ENCODE results near the gene SRGAP2C.
"Not testable (repeated sequence)": the region's sequence is repeated elsewhere in the genome, so short reads cannot be mapped to it uniquely, and the experiment has no call there.

SRGAP2C gene

DNA sequence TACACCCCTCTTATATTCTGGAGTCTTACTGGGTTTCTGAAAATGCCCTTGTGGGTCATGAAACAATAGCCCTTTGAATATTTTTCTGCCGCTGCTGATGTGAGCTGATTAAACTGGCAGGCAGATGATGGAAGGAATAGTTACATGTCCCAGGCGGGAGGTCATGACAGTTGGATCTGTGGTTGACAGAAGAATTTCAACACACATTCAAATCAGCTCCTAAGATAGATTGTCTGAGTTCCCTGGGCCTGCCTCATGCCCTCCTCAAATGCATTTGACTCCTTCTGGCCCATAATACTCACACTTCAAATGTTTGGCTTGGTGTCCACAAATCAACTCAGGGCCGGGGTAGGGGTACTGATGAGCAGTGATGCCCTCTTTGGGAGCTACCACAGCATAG lies 161.9 kb downstream of the SRGAP2C start:
- not testable (repeated sequence) for H3K27me3 ChIP-seq (ENCODE audit: low read length); H3K4me2 ChIP-seq (ENCODE audit: low read depth, low read length, poor library complexity, severe bottlenecking)

DNA sequence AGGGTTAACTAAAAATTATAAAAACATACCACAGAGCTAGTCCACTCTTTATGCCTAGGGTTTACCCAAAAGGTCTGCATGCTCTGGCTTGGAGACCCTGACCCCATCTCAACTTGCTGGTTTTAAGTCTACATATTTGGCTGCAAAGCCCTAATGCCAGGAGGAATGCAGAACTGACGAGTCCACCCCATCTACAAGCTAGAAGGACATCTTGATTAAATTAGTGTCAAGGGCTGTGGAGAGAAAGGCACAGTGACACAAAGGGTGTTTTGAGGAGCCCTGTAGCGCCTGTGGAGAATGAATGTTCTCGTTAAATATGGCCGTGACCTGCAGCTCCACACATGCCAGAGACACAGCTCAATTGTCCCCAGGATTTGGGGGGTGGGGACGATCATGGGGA lies 162.7 kb downstream of the SRGAP2C start:
- not testable (repeated sequence) for H3F3A ChIP-seq (ENCODE audit: insufficient read depth); H3K4me3 ChIP-seq (ENCODE audit: insufficient read depth, low read length, poor library complexity, severe bottlenecking); H3K27me3 ChIP-seq (ENCODE audit: low read length); H3K9ac ChIP-seq (ENCODE audit: low read length); H2AFZ ChIP-seq (ENCODE audit: low read depth, low read length, severe bottlenecking); H3K9me3 ChIP-seq (ENCODE audit: insufficient read depth, low read length); H3K9me2 ChIP-seq (replicated peaks; ENCODE audit: insufficient read depth, low read length); H3K4me2 ChIP-seq (ENCODE audit: low read depth, low read length, poor library complexity, severe bottlenecking); H3K36me3 ChIP-seq (ENCODE audit: low read length); H3K79me2 ChIP-seq (ENCODE audit: insufficient read depth, low read length); H3K27ac ChIP-seq (ENCODE audit: low read depth, low read length); H4K20me1 ChIP-seq (ENCODE audit: low read depth, low read length)

More for the DNA sequence above, 161.9 kb downstream of the SRGAP2C start:
- H3K27ac ChIP-seq (ENCODE audit: low read depth, low read length); H2AFZ ChIP-seq (ENCODE audit: low read depth, low read length, severe bottlenecking); H3K9me2 ChIP-seq (replicated peaks; ENCODE audit: insufficient read depth, low read length); H3K4me3 ChIP-seq (ENCODE audit: insufficient read depth, low read length, poor library complexity, severe bottlenecking); H3F3A ChIP-seq (ENCODE audit: insufficient read depth); H3K9me3 ChIP-seq (ENCODE audit: insufficient read depth, low read length); H3K79me2 ChIP-seq (ENCODE audit: insufficient read depth, low read length); H4K20me1 ChIP-seq (ENCODE audit: low read depth, low read length); H3K36me3 ChIP-seq (ENCODE audit: low read length); H3K9ac ChIP-seq (ENCODE audit: low read length): not testable (repeated sequence)

GRCh38 chr1:121348115-121348514 lies 163.3 kb downstream of the SRGAP2C start:
- not testable (repeated sequence) for H3K4me3 ChIP-seq (ENCODE audit: insufficient read depth, low read length, poor library complexity, severe bottlenecking); H3K9me2 ChIP-seq (replicated peaks; ENCODE audit: insufficient read depth, low read length)

DNA sequence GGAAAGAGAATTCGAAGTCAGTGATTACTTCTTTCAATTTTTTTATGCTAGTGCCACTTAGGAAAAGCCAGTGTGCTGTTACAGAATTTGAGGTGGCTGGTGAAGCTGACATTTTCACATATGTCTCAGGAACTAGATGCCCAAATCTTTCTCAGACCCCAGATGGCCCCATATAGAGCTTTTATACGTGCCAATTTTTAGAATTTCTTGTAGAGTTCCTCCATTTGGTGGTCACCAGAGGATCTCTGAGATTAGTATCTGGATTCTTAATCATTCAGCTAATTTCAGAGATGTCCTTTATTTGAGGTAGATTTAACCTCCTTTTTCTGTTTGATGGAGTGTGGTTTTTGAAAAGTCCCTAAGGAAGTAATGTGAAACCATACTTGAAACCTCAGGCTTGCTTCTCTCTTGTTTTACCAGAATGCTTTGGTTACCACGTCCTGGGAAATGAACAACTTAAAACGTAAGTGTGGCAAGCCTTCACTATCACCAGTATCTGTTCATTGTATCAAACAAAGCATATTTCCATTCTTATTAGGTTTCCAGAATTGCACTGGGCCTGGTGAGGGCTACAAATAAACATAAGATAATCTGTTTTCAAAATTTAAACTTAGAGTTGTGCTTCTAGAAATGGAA lies 164.7 kb downstream of the SRGAP2C start:
- not testable (repeated sequence) for H3K79me2 ChIP-seq (ENCODE audit: insufficient read depth, low read length); H3K36me3 ChIP-seq (ENCODE audit: low read length); H2AFZ ChIP-seq (ENCODE audit: low read depth, low read length, severe bottlenecking); H4K20me1 ChIP-seq (ENCODE audit: low read depth, low read length); H3K4me2 ChIP-seq (ENCODE audit: low read depth, low read length, poor library complexity, severe bottlenecking); H3K27me3 ChIP-seq (ENCODE audit: low read length); H3K9me3 ChIP-seq (ENCODE audit: insufficient read depth, low read length); H3F3A ChIP-seq (ENCODE audit: insufficient read depth); H3K27ac ChIP-seq (ENCODE audit: low read depth, low read length); H3K9ac ChIP-seq (ENCODE audit: low read length); H3K9me2 ChIP-seq (replicated peaks; ENCODE audit: insufficient read depth, low read length); H3K4me3 ChIP-seq (ENCODE audit: insufficient read depth, low read length, poor library complexity, severe bottlenecking)

More at GRCh38 chr1:121348115-121348514, 163.3 kb downstream of the SRGAP2C start:
- H3K36me3 ChIP-seq (ENCODE audit: low read length); H3K79me2 ChIP-seq (ENCODE audit: insufficient read depth, low read length); H3F3A ChIP-seq (ENCODE audit: insufficient read depth); H3K27me3 ChIP-seq (ENCODE audit: low read length); H3K9me3 ChIP-seq (ENCODE audit: insufficient read depth, low read length); H3K9ac ChIP-seq (ENCODE audit: low read length); H2AFZ ChIP-seq (ENCODE audit: low read depth, low read length, severe bottlenecking); H3K27ac ChIP-seq (ENCODE audit: low read depth, low read length); H4K20me1 ChIP-seq (ENCODE audit: low read depth, low read length); H3K4me2 ChIP-seq (ENCODE audit: low read depth, low read length, poor library complexity, severe bottlenecking): not testable (repeated sequence)

DNA sequence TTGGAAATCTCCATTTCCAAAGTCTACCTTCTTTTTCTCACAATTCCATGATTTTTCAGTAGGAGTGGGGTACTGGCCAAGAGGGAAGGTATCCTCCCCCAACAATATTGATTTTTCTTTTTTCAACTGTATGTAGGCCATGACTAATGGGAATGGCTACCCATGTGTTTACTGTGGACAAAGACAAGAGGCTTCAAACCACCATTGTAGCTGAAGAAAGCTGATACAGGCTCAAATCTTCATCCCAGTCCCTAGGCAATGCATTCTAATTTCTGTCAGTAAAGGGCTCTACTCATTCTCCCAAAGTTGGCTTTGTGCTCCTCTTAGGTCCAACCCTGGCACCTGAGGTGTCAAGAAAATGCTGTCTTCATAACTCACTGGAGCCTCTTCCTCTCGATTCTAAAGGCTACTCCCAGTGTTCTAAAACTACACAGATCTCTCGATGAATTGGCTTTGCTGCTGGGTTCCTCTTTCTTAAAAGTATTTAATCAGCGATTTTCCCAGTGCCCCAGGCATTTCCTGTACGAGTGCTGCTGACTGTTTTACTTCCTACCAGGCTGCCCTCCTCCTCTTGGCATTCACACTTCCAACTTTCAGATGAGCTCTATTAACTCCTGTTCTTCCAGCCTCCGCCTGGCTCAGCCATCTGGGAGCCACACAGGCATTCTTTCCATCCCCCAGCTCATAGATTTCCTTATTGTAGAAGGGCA lies 171.1 kb downstream of the SRGAP2C start:
- H3K9me2 ChIP-seq (replicated peaks; ENCODE audit: insufficient read depth, low read length); H3K36me3 ChIP-seq (ENCODE audit: low read length); H3K9ac ChIP-seq (ENCODE audit: low read length); H3K9me3 ChIP-seq (ENCODE audit: insufficient read depth, low read length); H3F3A ChIP-seq (ENCODE audit: insufficient read depth); H3K79me2 ChIP-seq (ENCODE audit: insufficient read depth, low read length); H3K27ac ChIP-seq (ENCODE audit: low read depth, low read length); H2AFZ ChIP-seq (ENCODE audit: low read depth, low read length, severe bottlenecking); H3K4me2 ChIP-seq (ENCODE audit: low read depth, low read length, poor library complexity, severe bottlenecking); H3K27me3 ChIP-seq (ENCODE audit: low read length); H3K4me3 ChIP-seq (ENCODE audit: insufficient read depth, low read length, poor library complexity, severe bottlenecking); H4K20me1 ChIP-seq (ENCODE audit: low read depth, low read length): not testable (repeated sequence)

DNA sequence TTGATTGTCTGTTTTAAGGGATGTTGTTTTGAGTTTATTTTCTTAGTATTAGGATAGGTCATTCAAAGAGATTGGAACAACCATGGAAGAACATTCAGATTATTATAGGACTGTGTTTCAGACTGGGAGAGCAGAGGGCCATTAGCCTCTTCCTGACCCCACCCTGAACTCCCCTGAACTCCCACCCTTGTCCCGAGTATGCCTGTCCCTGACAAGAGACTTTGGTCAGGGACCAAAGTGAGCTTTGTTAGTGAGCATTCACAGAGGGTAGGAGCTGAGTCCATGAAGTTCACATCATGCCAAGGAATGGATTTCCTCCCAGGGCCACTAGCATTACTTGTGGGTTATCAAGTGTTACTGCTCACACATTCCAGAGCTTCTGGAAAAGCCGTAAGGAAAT lies 172.0 kb downstream of the SRGAP2C start:
- not testable (repeated sequence) for H3K27me3 ChIP-seq (ENCODE audit: low read length); H3K79me2 ChIP-seq (ENCODE audit: insufficient read depth, low read length); H3K4me2 ChIP-seq (ENCODE audit: low read depth, low read length, poor library complexity, severe bottlenecking); H3K9ac ChIP-seq (ENCODE audit: low read length); H2AFZ ChIP-seq (ENCODE audit: low read depth, low read length, severe bottlenecking); H3K9me3 ChIP-seq (ENCODE audit: insufficient read depth, low read length); H3K36me3 ChIP-seq (ENCODE audit: low read length); H3K27ac ChIP-seq (ENCODE audit: low read depth, low read length); H3K4me3 ChIP-seq (ENCODE audit: insufficient read depth, low read length, poor library complexity, severe bottlenecking); H3F3A ChIP-seq (ENCODE audit: insufficient read depth); H4K20me1 ChIP-seq (ENCODE audit: low read depth, low read length); H3K9me2 ChIP-seq (replicated peaks; ENCODE audit: insufficient read depth, low read length)

- H3K4me2 ChIP-seq (ENCODE audit: low read depth, low read length, poor library complexity, severe bottlenecking); H3F3A ChIP-seq (ENCODE audit: insufficient read depth); H3K79me2 ChIP-seq (ENCODE audit: insufficient read depth, low read length); H2AFZ ChIP-seq (ENCODE audit: low read depth, low read length, severe bottlenecking); H3K9ac ChIP-seq (ENCODE audit: low read length); H4K20me1 ChIP-seq (ENCODE audit: low read depth, low read length); H3K4me3 ChIP-seq (ENCODE audit: insufficient read depth, low read length, poor library complexity, severe bottlenecking); H3K36me3 ChIP-seq (ENCODE audit: low read length); H3K9me3 ChIP-seq (ENCODE audit: insufficient read depth, low read length); H3K9me2 ChIP-seq (replicated peaks; ENCODE audit: insufficient read depth, low read length); H3K27ac ChIP-seq (ENCODE audit: low read depth, low read length); H3K27me3 ChIP-seq (ENCODE audit: low read length): not testable (repeated sequence)
These were observed 175.8 kb downstream of the SRGAP2C start for GRCh38 chr1:121360531-121360930.

DNA sequence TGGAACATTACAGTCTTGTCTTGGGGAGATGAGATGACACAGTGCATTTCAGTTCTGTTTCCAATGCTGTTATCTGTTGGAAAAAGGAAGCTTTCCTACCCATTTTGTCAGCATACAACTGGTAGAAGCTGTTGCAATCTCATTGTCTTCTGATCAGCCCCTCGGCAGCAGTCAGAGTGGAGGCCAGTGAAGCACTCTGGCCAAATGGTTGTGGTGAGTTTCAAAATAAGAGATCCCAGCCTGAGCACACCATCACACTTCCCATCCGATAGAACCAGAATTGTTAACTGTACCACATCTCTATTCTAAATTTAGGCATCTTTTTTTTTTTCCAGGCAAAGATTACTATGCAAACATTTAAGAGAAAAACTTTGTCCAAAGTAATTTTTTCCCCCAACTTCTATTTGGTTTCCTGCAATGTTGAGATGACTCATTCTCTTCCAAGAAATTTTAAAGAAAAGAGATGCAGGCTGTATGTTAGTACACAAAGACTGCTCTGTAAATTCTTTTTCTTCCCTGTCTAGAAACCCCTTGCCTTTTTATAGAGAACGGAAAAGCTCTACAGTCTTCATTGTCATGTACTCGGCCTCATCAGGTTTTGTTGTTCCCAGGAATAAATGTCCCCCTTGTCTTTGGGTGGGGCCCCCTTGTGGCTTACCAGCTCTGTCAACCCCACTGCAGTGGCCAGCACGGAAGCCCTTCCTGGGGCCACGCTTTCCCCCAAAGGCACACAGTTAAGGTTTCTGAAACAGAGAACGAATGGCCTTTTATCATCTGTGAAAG lies 176.9 kb downstream of the SRGAP2C start:
- H3K27ac ChIP-seq (ENCODE audit: low read depth, low read length); H3K9ac ChIP-seq (ENCODE audit: low read length); H3K9me2 ChIP-seq (replicated peaks; ENCODE audit: insufficient read depth, low read length); H3K4me3 ChIP-seq (ENCODE audit: insufficient read depth, low read length, poor library complexity, severe bottlenecking); H3K27me3 ChIP-seq (ENCODE audit: low read length); H3F3A ChIP-seq (ENCODE audit: insufficient read depth); H3K4me2 ChIP-seq (ENCODE audit: low read depth, low read length, poor library complexity, severe bottlenecking); H2AFZ ChIP-seq (ENCODE audit: low read depth, low read length, severe bottlenecking); H3K79me2 ChIP-seq (ENCODE audit: insufficient read depth, low read length); H4K20me1 ChIP-seq (ENCODE audit: low read depth, low read length); H3K9me3 ChIP-seq (ENCODE audit: insufficient read depth, low read length); H3K36me3 ChIP-seq (ENCODE audit: low read length): not testable (repeated sequence)

Data from SU-DHL-6 (cell line).